Neural progenitor cell (in vitro differentiated cells): ENCODE results near the gene AP4E1. TPM values are rescaled to one million over a fixed set of nuclear protein-coding genes. Genes with fewer than 3 reads are reported as not detected.

ENCODE experiments used
- DNase-seq: peaks from one replicate; pipeline ENCODE4 v3.0.0-alpha.2; 2016; ENCODE audit warnings: low spot score
- H2AFZ ChIP-seq: fragments of 200-600 bp; sonication (generic); replicated peaks from 2 replicates; pipeline ENCODE4 v1.6.1; 2016; ENCODE audit warnings: antibody characterized with exemption
- H3F3A ChIP-seq: fragments of 200-600 bp; sonication (generic); 2 replicates; pipeline ENCODE4 v1.6.1; 2016; ENCODE audit warnings: antibody characterized with exemption, low read depth
- H3K27ac ChIP-seq: fragments of 200-600 bp; sonication (generic); 2 replicates; pipeline ENCODE4 v1.5.1; 2016; ENCODE audit warnings: mild to moderate bottlenecking
- H3K27me3 ChIP-seq: fragments of 200-600 bp; sonication (generic); 2 replicates; pipeline ENCODE4 v1.6.1; 2016; ENCODE audit warnings: mild to moderate bottlenecking, moderate library complexity
- H3K36me3 ChIP-seq: fragments of 200-600 bp; sonication (generic); 2 replicates; pipeline ENCODE4 v1.5.1; 2016
- H3K4me1 ChIP-seq: fragments of 200-600 bp; sonication (generic); 2 replicates; pipeline ENCODE4 v1.6.1; 2016; ENCODE audit warnings: mixed run types
- H3K4me2 ChIP-seq: fragments of 200-600 bp; sonication (generic); 2 replicates; pipeline ENCODE4 v1.6.1; 2016
- H3K4me3 ChIP-seq: fragments of 200-600 bp; sonication (generic); 2 replicates; pipeline ENCODE4 v1.5.1; 2016
- H3K79me2 ChIP-seq: fragments of 200-600 bp; sonication (generic); 2 replicates; pipeline ENCODE4 v1.6.1; 2016; ENCODE audit warnings: low read depth
- H3K9ac ChIP-seq: fragments of 200-600 bp; sonication (generic); 2 replicates; pipeline ENCODE4 v1.6.1; 2016
- H3K9me3 ChIP-seq: fragments of 200-600 bp; sonication (generic); 2 replicates; pipeline ENCODE4 v1.5.1; 2016; ENCODE audit warnings: low read depth
- H4K20me1 ChIP-seq: fragments of 200-600 bp; sonication (generic); 2 replicates; pipeline ENCODE4 v1.6.1; 2016; ENCODE audit warnings: low read depth
- H3K27ac Mint-ChIP-seq: 3 replicates; pipeline ENCODE4 v1.8.0; 2021; ENCODE audit warnings: mixed read lengths
- H3K27me3 Mint-ChIP-seq: 2 replicates; pipeline ENCODE4 v1.8.0; 2022; ENCODE audit warnings: low read depth, mild to moderate bottlenecking, inconsistent platforms, moderate library complexity, mixed read lengths; ENCODE audit not compliant: insufficient read depth
- H3K36me3 Mint-ChIP-seq: 3 replicates; pipeline ENCODE4 v1.8.0; 2021; ENCODE audit warnings: mixed read lengths
- H3K4me1 Mint-ChIP-seq: 3 replicates; pipeline ENCODE4 v1.8.0; 2021; ENCODE audit warnings: mixed read lengths
- H3K4me3 Mint-ChIP-seq: 3 replicates; pipeline ENCODE4 v1.8.0; 2021; ENCODE audit warnings: mild to moderate bottlenecking, moderate library complexity, mixed read lengths
- H3K9me3 Mint-ChIP-seq: 3 replicates; pipeline ENCODE4 v1.8.0; 2020; ENCODE audit warnings: mixed read lengths
- CTCF ChIP-seq: fragments of 200-600 bp; sonication (generic); IDR thresholded peaks from 2 replicates; pipeline ENCODE4 v1.5.1; 2017; ENCODE audit warnings: antibody characterized with exemption, mild to moderate bottlenecking
- EZH2 ChIP-seq: fragments of 200-600 bp; sonication (generic); IDR thresholded peaks from 2 replicates; pipeline ENCODE4 v1.6.1; 2017; ENCODE audit warnings: antibody characterized with exemption, mild to moderate bottlenecking, moderate library complexity
- EZH2phosphoT487 ChIP-seq: fragments of 200-600 bp; sonication (generic); IDR thresholded peaks from 2 replicates; pipeline ENCODE4 v1.6.1; 2017; ENCODE audit warnings: antibody characterized with exemption
- total RNA-seq: library from RNA; depleted of rRNA; stranded (reverse); fragments of >200 nt; gene quantifications from 2 replicates; pipeline ENCODE4 v1.2.3, GENCODE V29; 2015; ENCODE audit warnings: low replicate concordance

Gene AP4E1
- total RNA-seq, 1 donor from 2014 or later: 14.0 TPM

DNA sequence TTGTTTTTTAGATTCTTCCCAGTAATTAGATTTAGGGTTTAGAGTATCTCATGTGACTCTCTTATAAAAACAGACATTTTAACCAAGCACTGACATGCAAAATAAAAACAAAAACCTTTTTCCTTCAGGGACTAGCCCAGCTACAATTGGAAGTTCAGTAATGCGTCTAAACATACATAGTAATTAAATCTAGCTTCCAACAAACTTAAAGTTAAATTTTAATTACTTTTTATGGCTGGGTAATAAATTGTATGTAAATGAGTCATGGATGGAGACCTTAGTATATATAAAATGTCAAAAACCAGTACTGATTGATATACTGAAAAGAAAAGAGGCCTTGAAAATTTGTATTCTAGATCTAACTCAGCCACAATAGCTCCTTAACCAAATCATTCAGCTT lies 43.6 kb upstream of the AP4E1 start:
- no peaks in the 10 kb centered on the region for H3F3A ChIP-seq
- DNase-seq: no peak
- H3K9ac ChIP-seq: no peak overlapping the region
- H3K4me3 ChIP-seq: no peak overlapping the region
- no peak overlapping the region for H3K4me2 ChIP-seq
- no peaks in the 10 kb centered on the region for H3K27me3 ChIP-seq
- Mint-ChIP-seq H3K4me3 (no peak overlapping the region), H3K27ac (no peak overlapping the region), H3K36me3 (no peaks in the 10 kb centered on the region), H3K4me1 (no peaks in the 10 kb centered on the region), H3K27me3 (no peaks in the 10 kb centered on the region), H3K9me3 (no peaks in the 10 kb centered on the region)
- no peaks in the 10 kb centered on the region for H3K36me3 ChIP-seq
- no peak overlapping the region for H3K27ac ChIP-seq
- H3K9me3 ChIP-seq: no peaks in the 10 kb centered on the region
- no peaks in the 10 kb centered on the region for H3K4me1 ChIP-seq
- no peak overlapping the region for H2AFZ ChIP-seq
- no peaks in the 10 kb centered on the region for H3K79me2 ChIP-seq
- no peak for TF ChIP-seq CTCF
- no peak for TF ChIP-seq EZH2
- no peak for TF ChIP-seq EZH2phosphoT487
- H4K20me1 ChIP-seq: no peaks in the 10 kb centered on the region

GRCh38 chr15:50865515-50866353 lies 42.7 kb upstream of the AP4E1 start:
- H3K9me3 Mint-ChIP-seq: no peaks in the 10 kb centered on the region
- no peaks in the 10 kb centered on the region for H3K27me3 Mint-ChIP-seq
- H3K4me3 Mint-ChIP-seq: no peak overlapping the region
- Histone ChIP-seq H3K27me3 (no peaks in the 10 kb centered on the region), H3K4me3 (no peak overlapping the region), H2AFZ (no peak overlapping the region), H3K9me3 (no peaks in the 10 kb centered on the region), H3K4me1 (no peaks in the 10 kb centered on the region), H3K9ac (no peak overlapping the region), H3K4me2 (no peak overlapping the region), H4K20me1 (no peaks in the 10 kb centered on the region), H3K36me3 (no peaks in the 10 kb centered on the region), H3F3A (no peaks in the 10 kb centered on the region), H3K79me2 (no peaks in the 10 kb centered on the region), H3K27ac (no peak overlapping the region)
- no peaks in the 10 kb centered on the region for H3K36me3 Mint-ChIP-seq
- TF ChIP-seq EZH2 (no peak), EZH2phosphoT487 (no peak), CTCF (no peak)
- no peak for DNase-seq
- no peak overlapping the region for H3K27ac Mint-ChIP-seq
- H3K4me1 Mint-ChIP-seq: no peaks in the 10 kb centered on the region

- Histone ChIP-seq H3K9me3 (no peaks in the 10 kb centered on the region), H3K4me3 (no peak overlapping the region), H3K27ac (no peak overlapping the region), H4K20me1 (no peaks in the 10 kb centered on the region), H3K9ac (no peak overlapping the region), H3K4me1 (no peaks in the 10 kb centered on the region), H3K36me3 (no peaks in the 10 kb centered on the region), H3K4me2 (no peak overlapping the region), H3K79me2 (no peaks in the 10 kb centered on the region), H3F3A (no peaks in the 10 kb centered on the region), H2AFZ (no peak overlapping the region), H3K27me3 (no peaks in the 10 kb centered on the region)
- Mint-ChIP-seq H3K9me3 (no peaks in the 10 kb centered on the region), H3K36me3 (no peaks in the 10 kb centered on the region), H3K27ac (no peak overlapping the region), H3K4me3 (no peak overlapping the region), H3K4me1 (no peaks in the 10 kb centered on the region), H3K27me3 (no peaks in the 10 kb centered on the region)
- TF ChIP-seq CTCF (no peak), EZH2 (no peak), EZH2phosphoT487 (no peak)
- no peak for DNase-seq
Observed at GRCh38 chr15:50871832-50872231, 36.7 kb upstream of the AP4E1 start.
